ENCODE results near the gene PLS1. TPM values are rescaled to one million over a fixed set of nuclear protein-coding genes. Genes with fewer than 3 reads are reported as not detected.

PLS1 gene
- total RNA-seq, 3 donors from 2014 or later (not counting 1 experiment from before 2014, with no cell fraction given): 1.2 to 2.6 (median 1.6) TPM

DNA sequence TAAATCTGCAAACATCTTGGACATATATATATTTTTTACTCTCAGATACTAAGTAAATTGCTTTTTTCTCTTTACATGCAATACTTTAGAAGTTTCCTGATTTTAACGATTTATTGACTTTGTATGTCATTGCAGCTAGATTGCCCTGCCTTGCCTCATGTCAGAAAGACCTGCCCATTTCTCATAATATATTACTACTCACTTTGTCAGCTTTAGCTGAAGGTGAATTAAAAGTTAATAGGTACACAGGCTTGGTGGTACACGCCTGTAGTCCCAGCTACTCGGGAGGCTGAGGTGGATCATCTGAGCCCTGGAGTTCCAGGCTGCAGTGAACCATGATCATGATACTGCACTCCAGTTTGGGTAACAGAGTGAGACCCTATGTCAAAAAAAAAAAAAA lies 52.8 kb downstream of the PLS1 start:
- H3K4me1 Mint-ChIP-seq: no peaks in the 10 kb centered on the region
- TF ChIP-seq, protein P1, sequence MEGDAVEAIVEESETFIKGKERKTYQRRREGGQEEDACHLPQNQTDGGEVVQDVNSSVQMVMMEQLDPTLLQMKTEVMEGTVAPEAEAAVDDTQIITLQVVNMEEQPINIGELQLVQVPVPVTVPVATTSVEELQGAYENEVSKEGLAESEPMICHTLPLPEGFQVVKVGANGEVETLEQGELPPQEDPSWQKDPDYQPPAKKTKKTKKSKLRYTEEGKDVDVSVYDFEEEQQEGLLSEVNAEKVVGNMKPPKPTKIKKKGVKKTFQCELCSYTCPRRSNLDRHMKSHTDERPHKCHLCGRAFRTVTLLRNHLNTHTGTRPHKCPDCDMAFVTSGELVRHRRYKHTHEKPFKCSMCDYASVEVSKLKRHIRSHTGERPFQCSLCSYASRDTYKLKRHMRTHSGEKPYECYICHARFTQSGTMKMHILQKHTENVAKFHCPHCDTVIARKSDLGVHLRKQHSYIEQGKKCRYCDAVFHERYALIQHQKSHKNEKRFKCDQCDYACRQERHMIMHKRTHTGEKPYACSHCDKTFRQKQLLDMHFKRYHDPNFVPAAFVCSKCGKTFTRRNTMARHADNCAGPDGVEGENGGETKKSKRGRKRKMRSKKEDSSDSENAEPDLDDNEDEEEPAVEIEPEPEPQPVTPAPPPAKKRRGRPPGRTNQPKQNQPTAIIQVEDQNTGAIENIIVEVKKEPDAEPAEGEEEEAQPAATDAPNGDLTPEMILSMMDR (IDR thresholded peaks at IDR 0.05): no peak
- H3K9me3 Mint-ChIP-seq: no peaks in the 10 kb centered on the region
- no peaks in the 10 kb centered on the region for H3K27me3 Mint-ChIP-seq (ENCODE audit: low read depth in 2 of 2)
- H3K27ac ChIP-seq (ENCODE audit: low read length): no peak overlapping the region
- WGBS (ENCODE audit: insufficient coverage): 98% methylated on average over 3 of the region's 3 CpGs
- H3K27me3 ChIP-seq (ENCODE audit: control insufficient read depth, insufficient read depth, low read length): no peaks in the 10 kb centered on the region
- H3K36me3 Mint-ChIP-seq: no peaks in the 10 kb centered on the region
- no peaks in the 10 kb centered on the region for H3K9me3 ChIP-seq (ENCODE audit: control insufficient read depth, insufficient read depth, low read length)
- ATAC-seq (no peak), DNase-seq (no peak)
- no peaks in the 10 kb centered on the region for H3K36me3 ChIP-seq (ENCODE audit: control insufficient read depth, insufficient read depth, low read length)
- no peak overlapping the region for H3K4me3 ChIP-seq (ENCODE audit: low read length)
- no peak overlapping the region for H3K27ac Mint-ChIP-seq
- intact Hi-C loops (cut with micrococcal nuclease): no loop called here
- H3K4me3 Mint-ChIP-seq: no peak overlapping the region
- no peaks in the 10 kb centered on the region for H3K4me1 ChIP-seq (ENCODE audit: control insufficient read depth, insufficient read depth, low read length)

DNA sequence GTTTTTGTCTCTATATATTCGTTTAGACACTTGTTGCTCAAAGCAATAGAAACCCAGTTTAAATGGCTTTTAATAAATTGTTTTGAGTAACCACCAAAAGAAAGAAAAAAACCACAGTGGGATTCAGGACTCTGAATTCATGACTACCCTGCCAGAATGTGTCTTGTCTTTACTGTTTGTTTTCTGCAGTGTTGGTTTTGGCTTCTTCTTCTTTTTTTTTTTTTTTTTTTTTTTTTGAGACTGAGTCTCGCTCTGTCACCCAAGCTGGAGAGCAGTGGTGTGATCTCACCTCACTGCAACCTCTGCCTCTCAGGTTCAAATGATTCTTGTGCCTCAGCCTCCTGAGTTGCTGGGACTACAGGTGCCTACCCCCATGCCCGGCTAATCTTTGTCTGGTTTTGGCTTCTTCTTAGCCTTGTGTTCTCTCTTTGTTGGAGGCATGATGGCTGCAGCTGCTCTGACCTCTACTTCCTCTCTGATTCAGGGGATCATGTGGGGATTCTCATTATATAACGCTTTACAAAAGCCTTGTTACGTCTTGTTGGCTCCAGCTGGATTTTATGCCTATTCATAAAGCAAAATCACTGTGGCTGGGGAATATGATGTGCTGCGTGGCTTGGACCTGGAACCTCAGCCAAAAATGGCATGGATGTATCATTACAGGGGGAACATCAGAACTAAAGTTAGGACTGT lies 54.0 kb downstream of the PLS1 start:
- Histone ChIP-seq H3K4me1 (ENCODE audit: control insufficient read depth, insufficient read depth, low read length) (no peaks in the 10 kb centered on the region), H3K36me3 (ENCODE audit: control insufficient read depth, insufficient read depth, low read length) (no peaks in the 10 kb centered on the region), H3K27ac (ENCODE audit: low read length) (no peak overlapping the region), H3K4me3 (ENCODE audit: low read length) (no peak overlapping the region), H3K9me3 (ENCODE audit: control insufficient read depth, insufficient read depth, low read length) (no peaks in the 10 kb centered on the region), H3K27me3 (ENCODE audit: control insufficient read depth, insufficient read depth, low read length) (no peaks in the 10 kb centered on the region)
- Mint-ChIP-seq H3K27me3 (ENCODE audit: low read depth in 2 of 2) (no peaks in the 10 kb centered on the region), H3K4me3 (no peak overlapping the region), H3K4me1 (no peaks in the 10 kb centered on the region), H3K27ac (no peak overlapping the region), H3K36me3 (no peaks in the 10 kb centered on the region), H3K9me3 (no peaks in the 10 kb centered on the region)
- TF ChIP-seq, protein P1 (IDR thresholded peaks at IDR 0.05): no peak
- intact Hi-C loops (cut with micrococcal nuclease): no loop called here
- no peak for DNase-seq
- 56% methylated on average over 4 of the region's 6 CpGs for WGBS (ENCODE audit: insufficient coverage)
- ATAC-seq: no peak

DNA sequence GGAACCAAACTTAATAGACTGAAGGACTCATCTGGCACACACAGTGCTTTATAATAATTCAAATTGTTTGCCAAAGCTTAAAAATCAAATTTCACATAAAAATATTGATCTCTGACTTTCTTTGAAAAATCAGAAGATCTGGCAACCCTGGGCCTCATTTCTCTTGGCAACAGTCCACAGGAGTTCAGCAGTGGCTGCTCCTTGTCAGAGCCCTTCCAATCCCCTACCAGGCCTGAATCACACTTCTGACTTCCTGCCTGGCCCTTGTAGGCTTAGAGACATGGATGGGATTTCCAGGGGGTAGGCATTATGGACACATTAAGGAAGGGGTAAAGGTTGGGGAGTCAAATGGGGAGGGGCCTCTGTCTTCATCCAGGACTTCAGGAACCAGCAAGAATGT lies 55.5 kb downstream of the PLS1 start:
- H3K36me3 Mint-ChIP-seq: no peaks in the 10 kb centered on the region
- H3K27ac Mint-ChIP-seq: no peak overlapping the region
- TF ChIP-seq, protein P1 (IDR thresholded peaks at IDR 0.05): no peak
- intact Hi-C loops (cut with micrococcal nuclease): no loop called here
- H3K9me3 Mint-ChIP-seq: no peaks in the 10 kb centered on the region
- Histone ChIP-seq H3K4me1 (ENCODE audit: control insufficient read depth, insufficient read depth, low read length) (no peaks in the 10 kb centered on the region), H3K27me3 (ENCODE audit: control insufficient read depth, insufficient read depth, low read length) (no peaks in the 10 kb centered on the region), H3K4me3 (ENCODE audit: low read length) (no peak overlapping the region), H3K36me3 (ENCODE audit: control insufficient read depth, insufficient read depth, low read length) (no peaks in the 10 kb centered on the region), H3K9me3 (ENCODE audit: control insufficient read depth, insufficient read depth, low read length) (no peaks in the 10 kb centered on the region), H3K27ac (ENCODE audit: low read length) (no peak overlapping the region)
- H3K4me3 Mint-ChIP-seq: no peak overlapping the region
- ATAC-seq (no peak), DNase-seq (no peak)
- no peaks in the 10 kb centered on the region for H3K4me1 Mint-ChIP-seq
- no peaks in the 10 kb centered on the region for H3K27me3 Mint-ChIP-seq (ENCODE audit: low read depth in 2 of 2)

DNA sequence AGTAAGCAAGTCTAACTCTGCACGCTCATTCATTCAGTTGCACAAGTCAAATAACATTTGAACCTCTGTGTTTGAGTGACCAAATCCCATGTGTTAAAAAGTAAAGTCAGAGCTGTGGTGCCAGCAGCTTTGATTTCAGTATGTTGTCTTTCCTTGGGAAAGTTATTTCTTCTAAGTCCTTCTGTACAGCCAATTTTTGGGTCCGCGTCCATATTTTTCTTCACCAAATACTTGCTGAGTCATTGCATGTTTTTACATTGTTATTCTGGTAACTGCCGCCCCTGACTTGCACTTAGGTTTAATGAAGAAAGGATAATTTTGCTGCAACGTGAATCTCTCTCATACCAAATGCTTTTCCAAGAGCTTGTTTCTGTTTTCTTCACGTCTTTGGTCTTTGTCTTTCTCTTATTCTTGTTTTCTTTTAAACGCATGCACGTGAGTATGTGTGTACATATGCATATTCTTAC lies 56.7 kb downstream of the PLS1 start:
- Mint-ChIP-seq H3K27me3 (ENCODE audit: low read depth in 2 of 2) (no peaks in the 10 kb centered on the region), H3K4me3 (no peak overlapping the region), H3K9me3 (no peaks in the 10 kb centered on the region), H3K36me3 (no peaks in the 10 kb centered on the region), H3K4me1 (no peaks in the 10 kb centered on the region), H3K27ac (no peak overlapping the region)
- Histone ChIP-seq H3K27ac (ENCODE audit: low read length) (no peak overlapping the region), H3K27me3 (ENCODE audit: control insufficient read depth, insufficient read depth, low read length) (no peaks in the 10 kb centered on the region), H3K4me1 (ENCODE audit: control insufficient read depth, insufficient read depth, low read length) (no peaks in the 10 kb centered on the region), H3K9me3 (ENCODE audit: control insufficient read depth, insufficient read depth, low read length) (no peaks in the 10 kb centered on the region), H3K36me3 (ENCODE audit: control insufficient read depth, insufficient read depth, low read length) (no peaks in the 10 kb centered on the region), H3K4me3 (ENCODE audit: low read length) (no peak overlapping the region)
- DNase-seq (no peak), ATAC-seq (no peak)
- TF ChIP-seq, protein P1 (IDR thresholded peaks at IDR 0.05): no peak
- intact Hi-C loops (cut with micrococcal nuclease): no loop called here
- 73% methylated on average over 6 of the region's 8 CpGs for WGBS (ENCODE audit: insufficient coverage)
